ENCODE data around the gene CHD2.
"Not testable (repeated sequence)": the region's sequence is repeated elsewhere in the genome, so short reads cannot be mapped to it uniquely, and the experiment has no call there.

CHD2 gene

DNA sequence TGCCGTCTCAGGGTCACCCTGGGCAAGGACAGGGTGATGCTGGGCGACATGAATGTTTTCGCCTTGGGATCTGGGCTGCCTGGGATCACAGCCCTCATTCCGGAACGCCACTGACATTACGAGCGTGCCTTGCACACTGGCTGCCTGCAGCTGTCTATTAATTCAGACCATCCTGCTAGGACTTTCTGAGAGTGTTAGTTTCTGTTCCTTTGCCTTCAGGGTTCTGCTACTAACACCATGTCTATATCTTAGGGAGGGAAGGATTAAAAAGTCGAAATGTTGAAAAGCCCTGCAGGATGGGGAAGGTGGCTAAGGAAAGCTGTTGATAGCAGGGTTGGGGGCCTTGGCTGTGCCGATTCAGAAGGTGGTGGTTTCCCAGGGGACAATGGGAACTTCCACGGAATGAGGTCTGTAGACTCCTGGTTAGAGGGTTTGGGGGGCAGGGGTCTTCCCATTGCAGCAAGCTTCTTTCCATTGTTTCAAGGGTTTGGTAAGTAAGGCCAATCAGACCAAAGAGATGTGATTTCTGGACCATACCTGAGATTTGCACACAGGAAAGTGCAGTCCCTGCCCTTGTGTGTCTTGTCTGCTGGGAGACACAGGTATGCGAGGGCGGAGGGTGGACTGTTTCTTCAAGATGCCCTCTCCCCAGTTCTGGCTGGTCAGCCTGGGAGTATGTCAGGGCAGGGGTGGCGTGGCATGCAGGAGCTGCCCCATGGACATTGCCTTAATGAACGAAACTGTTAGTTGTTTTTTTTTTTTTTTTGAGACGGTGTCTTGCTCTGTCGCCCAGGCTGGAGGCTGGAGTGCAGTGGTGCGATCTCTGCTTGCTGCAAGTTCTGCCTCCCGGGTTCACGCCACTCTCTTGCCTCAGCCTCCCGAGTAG lies 137.9 kb downstream of the CHD2 start:
- no peak for DNase-seq

DNA sequence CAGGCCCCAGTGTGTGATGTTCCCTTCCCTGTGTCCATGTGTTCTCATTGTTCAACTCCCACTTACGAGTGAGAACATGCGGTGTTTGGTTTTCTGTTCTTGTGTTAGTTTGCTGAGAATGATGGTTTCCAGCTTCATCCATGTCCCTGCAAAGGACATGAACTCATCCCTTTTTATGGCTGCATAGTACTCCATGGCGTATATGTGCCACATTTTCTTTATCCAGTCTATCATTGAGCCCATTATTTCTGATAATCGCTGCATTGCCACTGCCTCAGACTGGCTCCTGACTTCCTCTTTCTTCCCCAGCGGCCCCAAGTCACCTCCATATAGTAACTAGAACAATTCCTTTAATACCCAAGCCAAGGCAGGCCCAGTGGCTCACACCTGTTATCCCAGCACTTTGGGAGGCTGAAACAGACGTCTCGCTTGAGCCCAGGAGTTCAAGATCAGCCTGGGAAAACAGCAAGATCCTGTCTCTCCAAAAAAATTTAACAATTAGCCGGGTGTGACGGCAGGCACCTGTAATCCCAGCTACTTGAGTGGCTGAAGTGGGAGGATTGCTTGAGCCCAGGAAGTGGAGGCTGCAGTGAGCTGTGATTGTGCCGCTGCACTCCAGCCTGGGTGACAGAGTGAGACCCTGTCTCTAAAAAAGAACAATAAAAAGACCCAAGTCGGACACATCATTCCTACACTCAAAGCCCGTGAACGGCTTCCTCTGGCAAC lies 139.6 kb downstream of the CHD2 start:
- not testable (repeated sequence) for DNase-seq

GRCh38 chr15:93040288-93041158 lies 140.4 kb downstream of the CHD2 start:
- no peak for DNase-seq

GRCh38 chr15:93041159-93041547 lies 141.0 kb downstream of the CHD2 start:
- no peak for DNase-seq

DNA sequence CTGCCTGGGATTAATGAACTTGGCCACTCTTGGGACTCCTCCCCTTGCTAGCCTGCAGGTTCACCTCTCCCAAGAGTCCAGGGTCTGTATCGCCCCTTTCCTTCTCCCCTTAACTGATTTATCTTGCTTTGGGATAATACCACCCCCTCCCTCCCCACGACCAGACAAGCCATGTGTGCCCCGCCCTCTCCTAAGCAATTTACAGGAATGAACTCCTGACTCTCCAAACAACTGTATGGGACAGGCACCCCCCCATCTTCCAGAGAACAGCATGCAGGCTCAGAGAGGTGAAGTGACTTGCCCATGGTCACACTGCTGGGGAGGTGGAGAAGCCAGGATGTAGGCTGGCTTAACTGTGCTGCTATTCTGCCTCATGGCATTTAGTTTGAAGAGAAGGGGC lies 142.1 kb downstream of the CHD2 start:
- no peak for DNase-seq

- DNase-seq: no peak
Observed at GRCh38 chr15:93042691-93043378, 142.7 kb downstream of the CHD2 start.

DNA sequence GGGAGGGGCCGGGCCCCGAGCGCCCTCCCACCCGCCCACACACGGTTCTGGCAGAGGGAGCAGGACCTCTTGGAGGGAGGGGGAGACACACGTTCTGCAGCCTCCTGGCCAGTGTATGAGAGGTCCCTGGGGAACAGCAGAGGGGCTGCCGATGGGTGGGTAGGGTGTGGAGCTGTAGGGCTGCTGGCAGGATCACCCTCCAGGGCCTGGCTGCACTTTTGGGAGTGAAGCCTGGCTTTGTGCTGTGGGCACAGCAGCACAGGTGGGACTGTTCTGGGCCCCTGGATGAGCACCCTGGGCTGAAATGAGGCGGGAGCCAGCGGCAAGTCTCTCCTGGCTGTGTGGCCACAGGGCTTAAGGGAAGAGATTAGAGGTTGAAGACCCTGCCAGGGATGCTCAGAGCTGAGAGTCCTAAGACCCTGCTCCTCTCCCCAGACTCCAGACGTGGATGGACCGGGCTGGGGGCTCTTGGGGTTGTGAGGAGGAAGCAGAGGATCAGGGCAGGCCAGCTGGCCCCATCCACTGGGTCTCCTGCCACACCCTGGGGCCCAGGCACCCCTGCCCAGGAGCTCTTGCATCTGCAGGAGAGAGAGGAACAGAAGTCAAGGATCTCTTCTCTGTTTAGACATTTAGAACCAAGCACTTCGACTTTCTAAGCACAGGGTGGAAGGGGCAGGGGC lies 143.6 kb downstream of the CHD2 start:
- DNase-seq: no peak

DNA sequence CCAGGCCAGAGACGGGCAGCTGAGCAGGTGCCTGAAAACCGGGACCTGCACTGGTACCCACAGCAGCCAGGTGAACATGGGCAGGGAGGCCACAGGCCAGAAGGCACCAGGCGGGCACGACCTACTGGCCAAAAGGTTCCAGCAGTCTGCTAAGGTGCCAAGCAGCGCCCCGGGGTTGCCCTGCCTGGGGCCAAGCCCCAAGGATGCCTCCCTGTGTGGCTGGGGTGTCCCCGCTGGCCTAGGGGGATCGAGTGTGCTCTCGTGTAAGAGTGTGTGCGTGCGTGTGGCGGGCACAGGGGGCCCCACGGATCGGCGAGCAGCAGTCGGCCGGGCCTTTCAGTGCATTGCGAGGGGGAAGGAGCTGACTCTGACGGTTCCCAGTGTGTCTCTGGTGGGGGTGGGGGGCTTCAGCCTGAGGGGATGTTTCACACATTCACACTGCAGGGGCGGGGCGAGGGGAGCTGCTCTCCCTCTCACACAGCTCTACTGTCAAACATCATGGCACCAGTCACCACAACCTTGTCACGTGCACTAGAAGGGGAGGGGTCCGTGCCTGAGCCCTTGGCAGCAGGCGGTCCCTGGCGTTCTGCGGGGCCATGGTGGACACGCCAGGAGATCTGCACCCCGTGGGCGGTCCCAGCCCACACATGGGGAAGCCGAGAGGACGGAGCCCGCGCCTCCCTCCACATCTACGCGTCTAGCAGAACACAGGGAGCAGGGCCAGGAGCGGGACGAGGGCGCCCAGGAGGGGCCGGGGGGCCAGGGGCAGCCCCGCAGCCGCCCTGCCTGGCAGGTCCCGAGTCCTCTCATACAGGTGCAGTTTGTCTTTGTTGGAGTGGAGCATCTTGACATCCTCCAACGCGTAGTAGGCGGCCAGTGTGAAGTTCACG lies 144.4 kb downstream of the CHD2 start:
- DNase-seq: no peak

DNA sequence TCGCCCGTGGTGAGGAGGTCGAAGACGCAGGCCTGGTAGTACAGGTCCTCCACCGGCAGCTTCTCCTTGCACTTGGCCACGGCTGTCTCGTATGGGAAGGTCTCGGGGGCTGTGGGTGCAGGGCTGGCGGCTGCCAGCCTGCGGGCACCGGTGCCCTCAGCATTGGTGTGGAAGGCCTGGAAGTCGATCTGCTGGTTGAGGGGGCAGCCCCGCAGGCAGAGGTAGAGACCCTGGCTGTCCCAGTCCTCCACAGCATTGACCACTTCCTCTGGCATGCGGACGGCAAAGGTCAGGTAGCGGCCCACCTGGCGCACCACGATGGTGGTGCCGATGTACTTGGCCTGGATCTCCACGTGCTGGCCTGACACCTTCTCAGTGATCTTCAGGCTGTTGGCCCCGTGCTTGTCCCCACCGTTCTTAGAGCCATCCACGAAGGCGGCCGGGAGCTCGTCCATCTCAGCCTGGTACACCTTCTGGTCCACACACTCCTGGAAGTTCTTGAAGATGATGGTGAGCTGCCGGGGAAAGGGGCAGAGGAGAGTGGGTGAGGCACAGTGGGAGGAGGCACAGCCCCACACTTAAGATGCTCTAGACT lies 145.2 kb downstream of the CHD2 start:
- DNase-seq: no peak

DNA sequence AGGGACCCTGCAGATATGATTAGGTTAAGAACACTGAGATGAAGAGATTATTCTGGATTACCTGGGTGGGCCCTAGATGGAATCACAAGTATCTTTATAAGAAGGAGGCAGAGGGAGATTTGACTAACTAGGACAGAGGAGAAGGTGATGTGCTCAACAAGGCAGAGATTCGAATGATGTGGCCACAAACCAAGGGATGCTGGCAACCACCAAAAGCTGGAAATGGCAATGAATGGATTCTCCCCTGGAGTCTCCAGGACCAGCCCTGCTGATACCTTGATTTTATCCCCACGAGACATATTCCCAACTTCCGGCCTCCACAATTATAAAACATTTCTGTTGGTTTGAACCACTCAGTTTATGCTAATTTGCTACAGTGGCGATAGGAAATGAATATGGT lies 146.0 kb downstream of the CHD2 start:
- DNase-seq: no peak

DNA sequence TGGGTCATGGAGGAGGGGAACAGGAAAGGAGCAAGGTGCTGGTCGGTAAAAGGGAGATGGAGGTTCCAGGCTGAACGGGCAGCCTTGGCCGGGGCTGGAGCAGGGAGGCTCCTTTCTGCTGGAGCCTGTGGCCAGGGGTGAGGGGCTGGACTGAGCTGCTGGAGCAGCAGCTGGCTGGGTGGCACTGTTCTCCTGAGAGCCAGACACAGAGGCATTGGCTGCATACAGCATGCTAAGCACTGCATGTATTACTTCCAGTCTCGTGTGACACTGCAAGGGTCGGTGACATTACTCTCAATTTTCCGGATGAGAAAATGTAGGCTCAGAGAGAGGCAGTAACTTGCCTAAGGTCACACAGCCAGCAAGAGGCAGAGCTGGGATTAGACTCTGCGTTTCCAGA lies 146.6 kb downstream of the CHD2 start:
- DNase-seq: no peak

GRCh38 chr15:93047621-93048425 lies 147.7 kb downstream of the CHD2 start:
- no peak for DNase-seq

GRCh38 chr15:93048426-93048721 lies 148.2 kb downstream of the CHD2 start:
- no peak for DNase-seq

DNA sequence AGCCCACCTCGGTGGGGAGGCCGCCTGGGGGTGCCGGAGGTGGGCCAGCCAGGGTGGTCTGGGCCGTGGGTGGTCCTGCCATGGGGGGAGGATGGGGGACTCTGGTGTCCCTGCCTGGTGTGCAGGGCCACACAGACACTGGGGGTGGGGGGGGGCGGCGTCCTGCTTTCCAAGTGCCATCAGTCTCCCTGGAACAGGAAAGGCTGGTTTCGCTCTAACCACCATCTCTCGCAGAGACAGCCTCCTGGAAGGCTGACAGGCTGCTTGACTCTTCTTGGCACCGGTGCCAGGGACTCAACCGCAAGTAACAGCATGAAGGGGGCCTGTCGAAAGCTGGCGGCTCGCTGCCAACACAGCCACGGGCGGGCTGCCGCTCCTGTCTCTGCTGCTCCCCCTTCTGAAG lies 148.6 kb downstream of the CHD2 start:
- DNase-seq: no peak

- DNase-seq: no peak
Observed at GRCh38 chr15:93049233-93049632, 149.1 kb downstream of the CHD2 start.

GRCh38 chr15:93049914-93050578 lies 149.9 kb downstream of the CHD2 start:
- no peak for DNase-seq

GRCh38 chr15:93050648-93051047 lies 150.5 kb downstream of the CHD2 start:
- no peak for DNase-seq

- no peak for DNase-seq
Observed at GRCh38 chr15:93051236-93052089, 151.3 kb downstream of the CHD2 start.

Data from stimulated activated CD4-positive, alpha-beta T cell treated with anti-CD3 and anti-CD28 coated beads, Interleukin-15, amount 100 ng/mL, for 24 hours (primary cell).